OCI-M2 (cell line): Measurements from ENCODE around the gene ST6GALNAC4.

Experiments
- DNase-seq: peaks from one replicate; lab custom pipeline; 2025; ENCODE audit not compliant: unreplicated experiment; lab: John Stamatoyannopoulos, UW

Gene ST6GALNAC4

DNA sequence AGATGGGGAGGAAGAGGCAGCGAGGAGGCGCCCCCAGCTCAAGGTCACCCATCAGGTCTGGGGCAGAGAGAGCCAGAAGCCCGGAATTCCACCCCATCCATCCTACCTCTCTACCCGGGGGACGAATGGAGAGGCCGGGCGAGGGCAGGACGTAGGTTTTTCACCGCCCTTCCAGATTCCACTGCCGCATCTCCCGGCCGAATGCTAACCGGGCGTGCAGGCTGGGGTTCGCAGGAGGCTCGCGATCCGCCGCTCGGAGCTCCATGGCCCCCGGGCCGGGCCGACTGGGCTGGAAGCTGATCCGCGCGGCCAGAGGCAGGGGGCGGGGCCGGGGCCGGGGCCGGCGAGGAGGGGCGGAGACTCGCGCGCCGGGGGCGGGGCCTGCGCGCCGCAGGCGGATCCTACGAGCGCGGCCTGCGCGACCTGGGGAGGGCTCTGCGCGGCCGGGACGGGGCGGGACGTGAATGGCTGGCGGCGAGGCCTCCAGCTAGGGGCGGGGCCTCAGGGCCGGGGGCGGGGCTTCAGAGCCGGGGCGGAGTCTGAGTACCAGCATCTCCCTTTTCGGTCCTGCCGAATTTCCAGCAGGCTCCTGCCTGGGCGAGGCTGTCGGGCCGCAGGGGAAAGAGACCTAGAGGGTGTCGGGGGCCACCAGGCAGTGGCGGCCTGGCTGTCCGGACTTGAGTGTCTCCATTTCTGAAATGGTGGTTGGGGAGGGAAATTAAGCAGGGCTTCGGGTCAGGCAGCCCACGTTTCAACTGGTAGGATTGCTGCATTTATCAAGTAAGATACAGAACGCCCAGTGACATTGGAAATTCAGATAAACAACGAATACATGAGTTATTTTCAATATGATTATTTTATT lies at the start of gene ST6GALNAC4:
ST6GALNAC4 (minus strand) TSS at position 322 of the 862 bp plus-strand sequence. CDS start 622 bp downstream, outside the sequence.
- peak; percentile 49 for DNase-seq

DNA sequence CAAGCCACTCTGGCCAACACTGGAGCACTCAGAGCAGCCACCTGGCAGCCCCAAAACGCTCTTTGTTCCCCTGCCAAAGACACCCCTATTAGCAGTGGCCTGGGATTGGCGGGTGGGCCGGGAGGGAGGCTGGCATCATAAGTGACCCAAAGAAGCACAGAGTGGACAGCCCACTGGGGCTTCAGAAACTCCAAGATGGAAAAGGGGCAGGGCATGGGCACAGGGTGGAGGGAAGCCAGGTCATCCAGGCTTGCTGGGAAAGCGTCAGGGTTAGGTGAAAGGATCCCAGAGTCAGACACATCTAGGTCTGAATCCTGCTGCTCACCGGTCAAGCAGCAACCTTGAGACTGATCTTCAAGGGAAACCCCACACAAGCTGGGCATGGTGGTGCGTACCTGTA lies 49.1 kb upstream of the ST6GALNAC4 start:
- no peak for DNase-seq

DNA sequence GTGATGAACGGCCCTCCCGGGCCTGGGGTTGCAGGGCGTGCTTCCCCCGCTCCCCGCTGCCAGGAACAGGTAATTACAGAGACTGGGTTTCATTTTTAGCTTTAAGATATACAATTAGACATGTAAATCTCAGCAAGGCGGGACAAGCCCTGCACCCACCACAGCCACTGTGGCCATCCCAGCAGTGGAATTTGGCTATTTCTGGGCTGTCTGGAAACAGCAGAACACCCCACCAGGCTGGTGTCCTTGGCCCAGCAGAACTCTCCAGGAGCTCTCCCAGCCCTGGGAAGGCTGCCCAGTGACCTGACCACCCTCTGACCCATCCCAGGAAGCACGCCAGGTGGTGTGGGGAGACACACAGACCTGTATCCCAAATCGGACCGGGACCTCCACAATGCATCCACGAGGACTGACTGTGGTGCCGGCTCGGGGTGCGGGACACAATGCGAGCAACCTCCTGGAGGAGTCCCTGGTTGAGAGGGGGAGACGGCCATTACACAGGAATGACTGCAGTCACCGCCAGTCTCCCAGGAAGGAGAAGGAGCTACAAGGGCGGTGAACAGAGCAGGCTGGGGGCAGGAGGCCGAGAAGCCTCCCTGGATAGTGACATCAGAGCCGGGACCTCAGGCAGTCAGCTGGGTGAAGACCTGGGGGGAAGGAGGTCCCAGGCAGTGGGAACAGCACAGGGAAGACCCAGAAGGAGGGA lies 46.7 kb upstream of the ST6GALNAC4 start:
- DNase-seq = no peak

DNA sequence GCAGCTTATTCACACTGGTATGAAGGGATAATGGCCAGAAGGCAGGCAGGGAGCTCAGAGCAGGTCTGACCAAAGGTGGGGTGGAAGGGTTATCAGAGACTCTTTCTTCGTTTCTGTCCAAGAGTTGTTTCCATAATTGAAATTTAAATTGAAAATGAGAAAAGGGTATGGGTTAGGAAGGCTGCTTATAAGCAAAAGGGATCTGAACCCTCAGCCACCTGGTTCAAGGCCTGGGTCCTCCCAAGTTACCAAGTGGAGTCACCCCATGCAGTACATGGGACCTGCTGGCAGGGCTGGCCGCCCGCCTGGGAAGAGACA lies 46.2 kb upstream of the ST6GALNAC4 start:
- no peak for DNase-seq

GRCh38 chr9:127962278-127962677 lies 45.4 kb upstream of the ST6GALNAC4 start:
- no peak for DNase-seq

DNA sequence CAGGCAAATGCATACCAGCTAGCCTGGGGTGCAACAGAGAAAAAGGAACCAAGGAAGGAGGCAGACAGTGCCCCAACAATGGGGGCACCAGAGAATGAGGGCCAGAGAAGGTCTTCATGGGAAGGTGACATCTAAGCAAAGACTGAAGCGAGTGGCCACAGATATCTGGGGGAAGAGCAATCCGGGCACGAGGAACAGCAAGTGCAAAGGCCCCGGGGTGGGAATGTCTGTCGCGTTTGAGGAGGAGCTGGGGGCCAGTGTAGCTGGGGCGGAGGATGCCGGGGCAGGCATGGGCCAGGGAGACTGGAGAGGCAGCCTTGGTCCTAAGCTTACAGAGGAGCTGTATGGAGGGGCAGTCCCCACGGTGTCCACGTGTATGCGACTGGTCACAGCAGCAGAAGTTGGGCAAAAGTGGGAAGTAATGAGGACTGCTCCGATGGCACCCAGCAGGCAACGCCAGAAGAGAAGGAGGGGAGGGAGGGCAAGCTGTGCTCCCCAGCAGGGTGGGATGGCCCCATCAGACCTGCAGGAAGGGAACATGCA lies 44.8 kb upstream of the ST6GALNAC4 start:
- no peak for DNase-seq

- no peak for DNase-seq
These were observed 44.3 kb upstream of the ST6GALNAC4 start for GRCh38 chr9:127961155-127961490.

DNA sequence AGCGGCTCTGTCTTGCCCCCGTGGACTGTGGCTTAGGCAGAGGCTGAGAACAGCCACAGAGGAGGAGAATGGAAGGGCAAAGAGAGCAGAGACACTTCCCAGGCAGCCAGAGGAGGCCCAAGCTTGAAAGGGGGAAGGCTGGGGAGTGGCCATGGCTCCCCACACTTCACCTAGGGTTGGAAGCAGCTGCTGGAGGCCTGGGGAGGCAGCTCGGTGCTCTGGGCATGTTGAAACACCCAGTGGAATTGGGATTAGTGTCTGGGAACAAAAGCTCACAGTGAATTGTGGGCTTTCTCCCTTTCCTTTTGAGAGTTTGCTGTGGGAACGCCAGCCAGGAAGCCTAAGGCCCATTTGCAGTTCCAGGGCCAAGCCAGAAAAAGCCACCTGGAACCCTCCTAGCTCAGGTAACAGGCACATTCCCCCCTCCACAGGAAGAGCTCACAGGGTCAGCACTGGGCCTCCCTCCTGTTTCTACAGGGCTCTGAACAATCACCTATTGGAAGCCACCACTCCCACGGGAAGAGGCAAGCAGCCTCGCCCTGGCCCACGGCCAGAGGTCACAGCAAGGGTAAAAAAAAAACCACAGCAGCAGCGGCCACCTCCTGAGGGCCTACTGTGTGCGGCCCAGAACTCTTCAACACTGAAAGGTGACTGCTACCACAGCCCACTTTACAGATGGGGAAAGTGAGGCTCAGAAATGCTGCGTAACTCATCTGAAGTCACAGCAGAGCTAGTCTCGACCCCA lies 43.7 kb upstream of the ST6GALNAC4 start:
- no peak for DNase-seq

GRCh38 chr9:127959841-127960409 lies 43.1 kb upstream of the ST6GALNAC4 start:
- no peak for DNase-seq

DNA sequence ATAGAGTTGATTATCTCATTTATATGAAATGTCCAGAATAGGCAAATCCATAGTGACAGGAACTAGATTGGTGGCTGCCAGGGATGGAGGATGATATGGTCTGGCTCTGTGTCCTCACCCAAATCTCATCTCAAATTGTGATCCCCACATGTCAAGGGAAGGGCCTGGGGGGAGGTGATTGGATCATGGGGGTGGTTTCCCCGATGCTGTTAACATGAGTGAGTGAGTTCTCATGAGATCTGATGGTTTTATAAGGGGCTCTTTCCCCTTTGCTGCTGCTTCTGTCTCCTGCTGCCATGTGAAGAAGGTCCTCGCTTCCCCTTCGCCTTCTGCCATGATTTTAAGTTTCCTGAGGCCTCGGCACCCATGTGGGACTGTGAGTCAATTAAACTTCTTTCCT lies 42.6 kb upstream of the ST6GALNAC4 start:
- no peak for DNase-seq

- DNase-seq = no peak
These were observed 41.9 kb upstream of the ST6GALNAC4 start for GRCh38 chr9:127958728-127959127.

DNA sequence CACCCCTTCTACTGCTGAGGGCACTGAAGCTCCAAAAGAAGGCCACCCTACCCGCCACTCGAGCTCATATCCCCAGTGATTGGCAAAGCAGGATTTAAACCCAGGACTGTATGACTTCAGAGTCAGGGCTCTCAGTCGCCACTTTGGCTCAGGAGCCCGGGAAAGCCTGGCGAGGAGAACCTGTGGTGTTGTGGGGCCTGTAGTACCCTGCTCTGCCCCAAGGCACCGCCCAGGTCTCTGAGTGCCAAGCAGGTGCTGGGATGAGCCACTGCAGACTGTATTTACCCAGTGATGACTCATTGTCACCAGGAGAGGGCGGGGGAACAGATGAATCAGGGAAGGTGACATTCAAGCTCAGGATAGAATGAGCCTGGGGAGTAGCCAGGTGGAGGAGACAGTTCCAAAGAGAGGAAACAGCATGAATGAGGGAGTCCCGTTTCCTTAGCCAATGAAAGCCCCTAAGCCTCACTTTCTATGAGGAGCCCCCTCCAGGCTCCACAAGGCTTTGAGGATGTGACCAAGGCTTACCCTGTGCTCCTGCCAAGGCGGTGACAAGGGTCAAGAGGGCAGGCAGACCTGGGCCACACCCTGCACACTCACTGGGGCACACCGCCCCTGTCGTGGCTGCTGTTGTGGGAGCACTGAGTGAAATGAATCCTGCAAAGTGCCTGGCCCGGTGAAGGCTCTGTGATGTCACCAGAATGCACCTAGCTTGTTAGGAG lies 38.6 kb upstream of the ST6GALNAC4 start:
- no peak for DNase-seq

GRCh38 chr9:127954831-127955293 lies 38.0 kb upstream of the ST6GALNAC4 start:
- no peak for DNase-seq

- DNase-seq = no peak
These were observed 37.1 kb upstream of the ST6GALNAC4 start for GRCh38 chr9:127953768-127954505.

GRCh38 chr9:127953154-127953553 lies 36.3 kb upstream of the ST6GALNAC4 start:
- DNase-seq = no peak

DNA sequence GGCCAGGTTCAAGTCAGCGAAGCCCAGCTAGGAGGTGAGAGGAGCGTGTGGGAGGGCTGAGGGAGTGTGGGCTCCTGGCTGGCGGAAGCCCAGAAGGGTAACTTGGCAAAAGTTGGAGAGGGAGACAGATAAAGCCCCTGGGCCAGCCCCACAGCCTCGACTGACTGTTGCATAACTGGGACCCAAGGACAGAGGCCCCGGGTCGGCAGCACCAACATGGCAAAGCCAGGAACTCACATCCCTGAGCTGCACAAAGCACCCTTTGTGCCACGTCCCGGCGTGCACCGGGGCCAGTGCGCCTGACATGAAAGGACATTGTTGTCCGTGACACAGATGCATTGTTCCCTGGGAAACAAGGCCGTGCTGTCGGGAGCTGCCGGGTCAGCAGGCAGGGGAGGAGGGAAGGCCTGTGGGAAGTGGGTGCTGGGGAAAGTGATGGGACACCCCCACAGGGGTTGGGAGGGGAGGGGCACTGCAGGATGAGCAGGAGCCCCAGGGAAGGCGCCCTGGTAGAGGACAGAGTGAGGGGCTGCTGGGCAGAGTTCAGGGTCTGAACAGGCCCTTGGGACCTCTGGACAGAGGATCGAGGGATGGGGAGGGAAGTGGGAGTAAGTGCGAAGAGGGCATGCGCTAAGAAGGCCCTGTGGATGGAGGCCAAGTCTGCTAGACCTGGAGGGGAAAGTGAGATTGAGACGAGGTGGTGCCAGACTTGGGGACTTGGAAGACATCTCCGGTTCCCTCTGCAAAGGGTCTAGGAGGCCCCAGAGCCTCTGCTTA lies 33.9 kb upstream of the ST6GALNAC4 start:
- no peak for DNase-seq

GRCh38 chr9:127949827-127950512 lies 33.1 kb upstream of the ST6GALNAC4 start:
- no peak for DNase-seq
